Subcutaneous adipose tissue (tissue), 4 donors: ENCODE data around the gene CUL9. TPM values are rescaled to one million over a fixed set of nuclear protein-coding genes. Genes with fewer than 3 reads are reported as not detected.

Experiments
- total RNA-seq, 4 donors: library from RNA; depleted of rRNA; stranded (reverse); fragments of >200 nt; gene quantifications; one replicate each; pipeline ENCODE4 v1.1.0, GENCODE V29; 2016
- TF ChIP-seq, protein P1 (sequence below): fragments of 450-650 bp; IDR thresholded peaks from one replicate; pipeline ENCODE4 v1.5.1; 2016; ENCODE audit warnings: low read depth, mild to moderate bottlenecking, control low read depth, antibody characterized with exemption, moderate library complexity

The CUL9 gene
- total RNA-seq, 4 donors from 2014 or later, result 16.3 to 36.7 (median 27.2) TPM

DNA sequence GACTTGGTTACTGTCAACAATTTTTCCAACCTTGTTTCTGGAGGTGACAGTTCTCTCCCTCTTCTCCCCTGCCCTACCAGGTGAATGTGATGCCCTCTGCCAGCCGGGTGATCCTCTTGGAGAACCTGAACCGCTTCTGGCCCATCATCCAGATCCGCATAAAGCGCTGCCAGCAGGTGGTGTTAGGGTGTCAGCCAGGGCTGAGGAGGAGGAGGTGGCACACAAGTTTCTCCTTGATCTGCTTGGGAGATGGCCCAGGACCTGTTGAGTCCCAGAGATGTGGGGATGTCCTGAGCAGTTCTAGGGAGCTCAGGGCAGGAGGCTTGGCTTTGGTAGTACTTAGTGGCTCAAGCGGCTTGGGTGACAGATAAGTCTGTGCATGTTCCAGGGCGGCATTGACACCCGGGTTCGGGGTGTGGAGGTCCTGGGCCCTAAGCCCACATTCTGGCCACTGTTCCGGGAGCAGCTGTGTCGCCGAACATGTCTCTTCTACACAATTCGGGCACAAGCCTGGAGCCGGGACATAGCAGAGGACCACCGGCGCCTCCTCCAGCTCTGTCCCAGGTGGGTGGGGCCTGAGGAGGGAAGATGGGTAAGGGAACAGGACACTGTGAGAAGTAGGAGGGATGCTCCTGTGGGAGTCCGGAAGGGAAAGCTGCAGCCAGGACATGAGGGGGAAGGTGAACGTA lies 21.2 kb downstream of the CUL9 start:
- TF ChIP-seq, protein P1, sequence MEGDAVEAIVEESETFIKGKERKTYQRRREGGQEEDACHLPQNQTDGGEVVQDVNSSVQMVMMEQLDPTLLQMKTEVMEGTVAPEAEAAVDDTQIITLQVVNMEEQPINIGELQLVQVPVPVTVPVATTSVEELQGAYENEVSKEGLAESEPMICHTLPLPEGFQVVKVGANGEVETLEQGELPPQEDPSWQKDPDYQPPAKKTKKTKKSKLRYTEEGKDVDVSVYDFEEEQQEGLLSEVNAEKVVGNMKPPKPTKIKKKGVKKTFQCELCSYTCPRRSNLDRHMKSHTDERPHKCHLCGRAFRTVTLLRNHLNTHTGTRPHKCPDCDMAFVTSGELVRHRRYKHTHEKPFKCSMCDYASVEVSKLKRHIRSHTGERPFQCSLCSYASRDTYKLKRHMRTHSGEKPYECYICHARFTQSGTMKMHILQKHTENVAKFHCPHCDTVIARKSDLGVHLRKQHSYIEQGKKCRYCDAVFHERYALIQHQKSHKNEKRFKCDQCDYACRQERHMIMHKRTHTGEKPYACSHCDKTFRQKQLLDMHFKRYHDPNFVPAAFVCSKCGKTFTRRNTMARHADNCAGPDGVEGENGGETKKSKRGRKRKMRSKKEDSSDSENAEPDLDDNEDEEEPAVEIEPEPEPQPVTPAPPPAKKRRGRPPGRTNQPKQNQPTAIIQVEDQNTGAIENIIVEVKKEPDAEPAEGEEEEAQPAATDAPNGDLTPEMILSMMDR, result no peak

DNA sequence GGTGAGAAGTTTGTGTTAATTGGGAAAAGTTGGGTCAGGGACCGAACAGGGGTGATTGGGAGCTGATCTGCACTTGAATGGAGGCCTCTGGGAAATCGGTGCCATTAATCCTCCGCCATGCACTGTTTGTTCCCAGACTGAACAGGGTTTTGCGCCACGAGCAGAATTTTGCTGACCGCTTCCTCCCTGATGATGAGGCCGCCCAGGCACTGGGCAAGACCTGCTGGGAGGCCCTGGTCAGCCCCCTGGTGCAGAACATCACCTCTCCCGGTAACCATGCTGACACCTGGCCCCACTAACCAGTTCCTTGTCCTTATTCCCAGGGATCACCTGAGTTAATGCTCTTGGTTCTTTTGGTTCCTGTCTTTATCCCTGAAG lies 21.7 kb downstream of the CUL9 start:
- TF ChIP-seq, protein P1, result no peak

DNA sequence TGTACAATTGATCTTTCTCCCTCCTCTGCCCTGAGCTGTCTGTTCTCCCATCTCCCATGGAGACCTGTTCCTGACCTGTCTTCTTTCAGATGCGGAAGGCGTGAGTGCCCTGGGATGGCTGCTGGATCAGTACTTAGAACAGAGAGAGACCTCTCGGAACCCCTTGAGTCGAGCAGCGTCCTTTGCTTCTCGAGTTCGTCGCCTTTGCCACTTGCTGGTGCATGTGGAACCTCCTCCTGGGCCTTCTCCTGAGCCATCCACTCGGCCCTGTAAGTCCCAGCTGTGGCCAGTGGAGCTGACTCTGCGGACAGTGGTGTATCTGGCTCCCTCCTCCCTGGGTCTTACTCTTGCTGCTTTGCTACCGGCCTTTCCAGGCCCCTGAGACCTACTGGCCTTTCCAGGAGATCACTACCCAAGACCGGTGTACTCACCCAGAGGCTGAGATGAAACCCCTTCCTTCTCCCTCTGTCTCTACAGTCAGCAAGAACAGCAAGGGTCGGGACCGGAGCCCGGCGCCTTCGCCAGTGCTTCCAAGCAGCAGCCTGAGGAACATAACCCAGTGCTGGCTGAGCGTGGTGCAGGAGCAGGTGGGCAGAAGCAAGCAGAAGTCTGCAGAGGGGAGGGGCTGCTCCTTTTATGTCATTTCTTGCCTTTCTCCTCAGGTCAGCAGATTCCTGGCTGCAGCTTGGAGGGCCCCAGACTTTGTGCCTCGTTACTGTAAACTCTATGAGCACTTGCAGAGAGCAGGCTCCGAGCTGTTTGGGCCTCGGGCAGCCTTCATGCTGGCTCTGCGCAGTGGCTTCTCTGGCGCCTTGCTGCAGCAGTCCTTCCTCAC lies 22.5 kb downstream of the CUL9 start:
- TF ChIP-seq, protein P1, result no peak

DNA sequence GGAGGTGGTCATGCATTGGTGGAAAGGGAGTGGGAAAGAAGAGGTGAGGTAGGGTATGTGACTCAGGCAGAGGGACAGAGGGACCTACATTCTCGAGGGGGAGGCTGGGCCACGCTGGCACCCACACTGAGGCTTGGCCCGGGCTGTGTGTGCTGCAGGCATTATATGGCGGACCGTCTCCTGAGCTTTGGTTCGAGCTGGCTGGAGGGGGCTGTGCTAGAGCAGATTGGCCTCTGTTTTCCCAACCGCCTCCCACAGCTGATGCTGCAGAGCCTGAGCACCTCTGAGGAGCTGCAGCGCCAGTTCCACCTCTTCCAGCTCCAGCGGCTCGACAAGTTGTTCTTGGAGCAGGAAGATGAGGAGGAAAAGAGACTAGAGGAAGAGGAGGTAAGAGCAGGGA lies 23.9 kb downstream of the CUL9 start:
- TF ChIP-seq, protein P1, result no peak

DNA sequence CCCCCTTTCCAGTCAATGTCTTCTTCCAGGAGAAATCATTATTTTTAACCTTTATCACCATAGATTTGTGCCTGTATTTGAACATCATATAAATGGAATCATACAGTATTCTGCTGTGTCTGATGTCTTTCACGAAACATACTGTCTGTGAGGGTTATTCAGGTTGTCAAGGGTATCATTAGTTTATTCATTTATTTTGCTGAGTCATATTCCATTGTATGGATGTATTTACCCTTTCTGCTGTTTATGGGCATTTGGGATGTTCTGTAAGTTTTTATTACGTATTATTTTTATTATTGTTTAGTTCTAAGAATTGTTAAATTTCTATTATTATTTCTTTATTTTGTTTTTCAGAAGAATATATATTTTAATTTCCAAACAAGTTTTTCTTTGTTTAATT lies 25.3 kb downstream of the CUL9 start:
- TF ChIP-seq, protein P1, result no peak

DNA sequence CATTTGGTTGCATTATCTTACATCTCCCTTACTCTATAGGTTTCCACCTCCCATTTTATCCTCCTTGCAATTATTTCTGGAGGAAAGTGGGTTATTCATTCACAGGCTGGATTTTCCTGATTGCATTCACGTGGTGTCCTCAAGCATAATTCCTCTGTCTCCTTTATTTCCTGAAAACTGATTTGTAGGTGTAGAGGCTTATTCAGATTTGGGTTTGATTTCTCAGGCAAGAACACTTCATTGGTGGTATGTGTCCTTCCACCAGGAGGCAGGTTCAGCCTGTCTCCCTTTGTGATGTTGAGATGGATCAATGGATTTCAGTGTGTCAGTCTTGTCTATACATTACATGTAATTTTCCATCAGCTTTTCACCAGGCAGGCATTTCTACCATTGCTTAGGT lies 30.0 kb downstream of the CUL9 start:
- TF ChIP-seq, protein P1, result no peak

DNA sequence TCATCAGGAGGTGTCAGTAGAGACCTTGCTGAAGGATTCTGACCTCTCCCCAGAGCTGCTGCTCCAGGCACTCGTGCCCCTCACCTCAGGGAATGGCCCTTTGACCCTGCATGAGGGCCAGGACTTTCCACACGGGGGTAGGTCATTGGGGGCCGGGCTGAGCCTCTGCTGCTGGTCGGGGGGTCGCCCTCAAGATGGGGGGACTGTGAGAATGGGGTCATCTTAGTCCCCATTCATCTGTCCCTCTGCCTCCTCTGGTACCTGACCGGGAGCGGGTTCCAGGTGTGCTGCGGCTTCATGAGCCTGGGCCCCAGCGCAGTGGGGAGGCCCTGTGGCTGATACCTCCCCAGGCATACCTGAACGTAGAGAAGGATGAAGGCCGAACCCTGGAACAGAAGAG lies 31.4 kb downstream of the CUL9 start:
- TF ChIP-seq, protein P1, result no peak
